PC-3 (cell line): Measurements from ENCODE around the gene WDR87.

Experiments used
- EZH2 ChIP-seq: fragments of 300-600 bp; sonication (generic); IDR thresholded peaks from one replicate; pipeline ENCODE4 v1.6.1; 2017; ENCODE audit warnings: antibody characterized with exemption, mild to moderate bottlenecking, low read length; ENCODE audit not compliant: unreplicated experiment
- EZH2phosphoT487 ChIP-seq: fragments of 300-600 bp; sonication (generic); IDR thresholded peaks from 2 replicates; pipeline ENCODE4 v1.6.1; 2018; ENCODE audit warnings: mild to moderate bottlenecking, antibody characterized with exemption, low read length, borderline replicate concordance

DNA sequence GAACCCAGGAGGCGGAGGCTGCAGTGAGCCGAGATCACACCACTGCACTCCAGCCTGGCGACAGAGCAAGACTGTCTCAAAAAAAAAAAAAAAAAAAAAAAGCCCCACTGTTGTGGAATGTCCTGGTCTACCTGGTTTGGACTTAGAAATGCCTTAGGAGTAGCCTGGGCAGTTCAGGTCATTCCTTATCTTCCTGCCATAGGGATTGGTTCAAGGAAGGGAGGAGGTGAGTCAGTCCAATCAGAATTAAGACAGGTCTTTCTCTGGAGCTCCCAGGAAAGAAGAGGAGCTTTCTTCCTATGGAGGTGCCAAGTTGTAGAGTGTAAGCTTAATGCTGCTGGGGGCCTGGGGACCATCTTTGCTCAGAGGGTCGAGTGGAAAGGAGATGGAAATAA is 45.4 kb upstream of the WDR87 start:
- no peak for TF ChIP-seq EZH2
- TF ChIP-seq EZH2phosphoT487: no peak
